ENCODE data around the gene ZNF503. TPM values are rescaled to one million over a fixed set of nuclear protein-coding genes. Genes with fewer than 3 reads are reported as not detected.

Gene ZNF503
- total RNA-seq, 1 experiment from 2014 or later, result 1.5 TPM

DNA sequence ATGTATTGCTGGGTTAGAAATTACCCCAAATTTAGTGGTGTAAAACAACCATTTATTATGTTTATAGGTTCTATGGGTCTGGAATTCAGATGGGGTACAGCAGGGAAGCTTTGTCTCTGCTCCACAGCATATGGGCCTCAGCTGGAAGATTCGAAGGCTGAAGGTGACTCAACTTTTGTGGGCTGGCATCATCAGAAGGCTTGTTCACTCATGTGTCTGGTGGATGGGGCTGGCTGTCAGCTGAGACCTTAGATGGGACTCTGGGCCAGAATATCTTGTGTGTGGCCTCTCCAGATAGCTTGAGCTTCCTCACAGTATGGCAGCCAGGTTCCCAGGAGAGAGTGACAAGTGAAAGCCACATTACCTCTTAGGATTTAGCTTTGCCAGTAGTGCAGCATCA is 45.9 kb downstream of the ZNF503 start:
- no peak overlapping the region for H3K4me2 ChIP-seq
- no peaks in the 10 kb centered on the region for H3K9me3 ChIP-seq (ENCODE audit: insufficient read depth, low read depth)
- ChIA-PET CTCF (no interaction called here), POLR2A (ENCODE audit: unreplicated experiment) (interaction anchor here (0.5 to 0.8 kb wide), 2 partner anchors 9 to 446 kb away, joined by 9 to 11 read pairs; no protein-coding TSS in a partner anchor)
- H3K27ac ChIP-seq, result no peak overlapping the region
- no peak overlapping the region for H3K4me3 ChIP-seq
- peaks cover 38% of the 10 kb centered on the region for H3F3A ChIP-seq (ENCODE audit: insufficient read depth, low read depth)
- intact Hi-C loops (cut with micrococcal nuclease; ENCODE audit: unreplicated experiment), result loop anchor here (10.0 kb wide), 2 partner anchors 61 to 111 kb away; no protein-coding TSS in a partner anchor
- peaks cover 42% of the 10 kb centered on the region for H3K4me1 ChIP-seq (replicated peaks; ENCODE audit: insufficient read depth)
- H3K79me2 ChIP-seq (ENCODE audit: low read depth), result peaks cover 9% of the 10 kb centered on the region
- H2AFZ ChIP-seq, result no peak overlapping the region
- no peak for TF ChIP-seq EZH2 (IDR thresholded peaks at IDR 0.05; ENCODE audit: low read depth)
- TF ChIP-seq, protein P1, sequence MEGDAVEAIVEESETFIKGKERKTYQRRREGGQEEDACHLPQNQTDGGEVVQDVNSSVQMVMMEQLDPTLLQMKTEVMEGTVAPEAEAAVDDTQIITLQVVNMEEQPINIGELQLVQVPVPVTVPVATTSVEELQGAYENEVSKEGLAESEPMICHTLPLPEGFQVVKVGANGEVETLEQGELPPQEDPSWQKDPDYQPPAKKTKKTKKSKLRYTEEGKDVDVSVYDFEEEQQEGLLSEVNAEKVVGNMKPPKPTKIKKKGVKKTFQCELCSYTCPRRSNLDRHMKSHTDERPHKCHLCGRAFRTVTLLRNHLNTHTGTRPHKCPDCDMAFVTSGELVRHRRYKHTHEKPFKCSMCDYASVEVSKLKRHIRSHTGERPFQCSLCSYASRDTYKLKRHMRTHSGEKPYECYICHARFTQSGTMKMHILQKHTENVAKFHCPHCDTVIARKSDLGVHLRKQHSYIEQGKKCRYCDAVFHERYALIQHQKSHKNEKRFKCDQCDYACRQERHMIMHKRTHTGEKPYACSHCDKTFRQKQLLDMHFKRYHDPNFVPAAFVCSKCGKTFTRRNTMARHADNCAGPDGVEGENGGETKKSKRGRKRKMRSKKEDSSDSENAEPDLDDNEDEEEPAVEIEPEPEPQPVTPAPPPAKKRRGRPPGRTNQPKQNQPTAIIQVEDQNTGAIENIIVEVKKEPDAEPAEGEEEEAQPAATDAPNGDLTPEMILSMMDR (conservative IDR thresholded peaks at IDR 0.05), result no peak
- no peaks in the 10 kb centered on the region for H4K20me1 ChIP-seq (ENCODE audit: insufficient read depth)
- no peaks in the 10 kb centered on the region for H3K27me3 ChIP-seq (ENCODE audit: insufficient read depth, low read depth)
- DNase-seq, result no peak
- no peaks in the 10 kb centered on the region for H3K36me3 ChIP-seq (ENCODE audit: low read depth)
- BruUV-seq (replicated peaks), result no TSS peak
- no peaks in the 10 kb centered on the region for H3K9me2 ChIP-seq (ENCODE audit: insufficient read depth)

GRCh38 chr10:75353183-75353582 is 48.4 kb downstream of the ZNF503 start:
- TF ChIP-seq EZH2 (IDR thresholded peaks at IDR 0.05; ENCODE audit: low read depth), result no peak
- TF ChIP-seq, protein P1 (conservative IDR thresholded peaks at IDR 0.05), result no peak
- Histone ChIP-seq H2AFZ (no peak overlapping the region), H3K27me3 (ENCODE audit: insufficient read depth, low read depth) (no peaks in the 10 kb centered on the region), H3K79me2 (ENCODE audit: low read depth) (peaks cover 6% of the 10 kb centered on the region), H3K27ac (no peak overlapping the region), H4K20me1 (ENCODE audit: insufficient read depth) (no peaks in the 10 kb centered on the region), H3K4me2 (no peak overlapping the region), H3K9me2 (ENCODE audit: insufficient read depth) (no peaks in the 10 kb centered on the region), H3F3A (ENCODE audit: insufficient read depth, low read depth) (peaks cover 15% of the 10 kb centered on the region), H3K4me1 (replicated peaks; ENCODE audit: insufficient read depth) (peaks cover 24% of the 10 kb centered on the region), H3K36me3 (ENCODE audit: low read depth) (no peaks in the 10 kb centered on the region), H3K4me3 (no peak overlapping the region), H3K9me3 (ENCODE audit: insufficient read depth, low read depth) (no peaks in the 10 kb centered on the region)
- POLR2A ChIA-PET (ENCODE audit: unreplicated experiment), result interaction anchor here (0.6 kb wide), 1 partner anchor 750 kb away, joined by 3 read pairs; no protein-coding TSS in a partner anchor
- BruUV-seq (replicated peaks), result no TSS peak
- intact Hi-C loops (cut with micrococcal nuclease; ENCODE audit: unreplicated experiment), result loop anchor here (10.0 kb wide), 2 partner anchors 58 to 108 kb away; no protein-coding TSS in a partner anchor
- DNase-seq, result no peak
- CTCF ChIA-PET, result no interaction called here

DNA sequence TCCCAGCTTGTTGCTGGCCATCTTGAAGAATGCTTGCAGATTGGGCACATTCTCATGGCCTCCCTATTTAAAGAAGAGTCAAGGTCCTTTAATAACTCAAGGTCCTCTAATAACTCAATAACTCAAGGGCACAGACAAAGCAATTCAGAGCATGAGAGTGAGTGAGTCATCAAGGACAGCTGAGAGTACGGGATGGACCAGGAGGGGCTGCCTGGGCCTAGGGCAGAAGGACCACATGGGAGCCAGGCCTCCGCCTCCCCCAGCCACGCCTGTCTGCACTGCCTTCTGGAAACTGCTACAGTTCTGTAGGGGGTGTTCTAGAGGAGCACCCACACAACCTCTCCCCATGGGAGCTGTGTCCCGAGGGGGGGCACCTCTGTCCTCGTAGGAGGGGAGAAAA is 48.9 kb downstream of the ZNF503 start:
- no peaks in the 10 kb centered on the region for H3K9me2 ChIP-seq (ENCODE audit: insufficient read depth)
- H3K4me3 ChIP-seq, result no peak overlapping the region
- ChIA-PET POLR2A (ENCODE audit: unreplicated experiment) (interaction anchor here (0.6 kb wide), 1 partner anchor 750 kb away, joined by 3 read pairs; no protein-coding TSS in a partner anchor), CTCF (no interaction called here)
- no peak overlapping the region for H3K27ac ChIP-seq
- no peak overlapping the region for H3K4me2 ChIP-seq
- H2AFZ ChIP-seq, result no peak overlapping the region
- no peaks in the 10 kb centered on the region for H3K27me3 ChIP-seq (ENCODE audit: insufficient read depth, low read depth)
- peaks cover 18% of the 10 kb centered on the region for H3K4me1 ChIP-seq (replicated peaks; ENCODE audit: insufficient read depth)
- H4K20me1 ChIP-seq (ENCODE audit: insufficient read depth), result no peaks in the 10 kb centered on the region
- no peaks in the 10 kb centered on the region for H3K36me3 ChIP-seq (ENCODE audit: low read depth)
- intact Hi-C loops (cut with micrococcal nuclease; ENCODE audit: unreplicated experiment), result loop anchor here (10.0 kb wide), 2 partner anchors 58 to 108 kb away; no protein-coding TSS in a partner anchor
- TF ChIP-seq EZH2 (IDR thresholded peaks at IDR 0.05; ENCODE audit: low read depth), result no peak
- TF ChIP-seq, protein P1 (conservative IDR thresholded peaks at IDR 0.05), result no peak
- no TSS peak for BruUV-seq (replicated peaks)
- H3K9me3 ChIP-seq (ENCODE audit: insufficient read depth, low read depth), result no peaks in the 10 kb centered on the region
- peaks cover 1% of the 10 kb centered on the region for H3K79me2 ChIP-seq (ENCODE audit: low read depth)
- no peak for DNase-seq
- peaks cover 10% of the 10 kb centered on the region for H3F3A ChIP-seq (ENCODE audit: insufficient read depth, low read depth)
